HepG2 (cell line): ENCODE data around the gene ALDOA. TPM values are rescaled to one million over a fixed set of nuclear protein-coding genes. Genes with fewer than 3 reads are reported as not detected.

Experiments
- ARID2 ChIP-seq: sonication (generic); formaldehyde crosslinking; IDR thresholded peaks from 2 replicates; pipeline ENCODE4 v1.8.1; 2022; ENCODE audit warnings: mild to moderate bottlenecking, missing genetic modification reagents, borderline replicate concordance
- ATM ChIP-seq: fragments of 450-650 bp; IDR thresholded peaks from 2 replicates; pipeline ENCODE4 v1.7.1; 2017; ENCODE audit warnings: mild to moderate bottlenecking, borderline replicate concordance
- CC2D1A ChIP-seq: sonication (generic); formaldehyde crosslinking; IDR thresholded peaks from 2 replicates; pipeline ENCODE4 v1.8.1; 2023; ENCODE audit warnings: mild to moderate bottlenecking, missing genetic modification reagents
- DNMT1 ChIP-seq: sonication (generic); formaldehyde crosslinking; IDR thresholded peaks from 2 replicates; pipeline ENCODE4 v1.5.1; 2020; ENCODE audit warnings: mild to moderate bottlenecking, missing genetic modification reagents
- DPF2 ChIP-seq: sonication (generic); formaldehyde crosslinking; IDR thresholded peaks from 2 replicates; pipeline ENCODE4 v1.4.0; 2020; ENCODE audit warnings: mild to moderate bottlenecking, low read depth, missing genetic modification reagents, borderline replicate concordance
- FOXP1 ChIP-seq, 2 experiments: fragments of 450-650 bp in 1 of 2; IDR thresholded peaks; 2 replicates each; pipeline ENCODE4 v1.6.1; 2017 to 2018; ENCODE audit warnings: antibody characterized with exemption in 1 of 2
- MBD4 ChIP-seq: IDR thresholded peaks from 2 replicates; pipeline ENCODE4 v1.6.1; 2012; ENCODE audit warnings: low read length, inconsistent platforms, borderline replicate concordance
- NRL ChIP-seq: sonication (generic); formaldehyde crosslinking; IDR thresholded peaks from 2 replicates; pipeline ENCODE4 v1.5.0; 2020; ENCODE audit warnings: missing genetic modification reagents, mild to moderate bottlenecking, moderate library complexity, borderline replicate concordance
- PAWR ChIP-seq: sonication (generic); formaldehyde crosslinking; IDR thresholded peaks from 2 replicates; pipeline ENCODE4 v1.4.0; 2020; ENCODE audit warnings: missing genetic modification reagents, mild to moderate bottlenecking, borderline replicate concordance
- PHF21A ChIP-seq: sonication (generic); formaldehyde crosslinking; IDR thresholded peaks from 2 replicates; pipeline ENCODE4 v1.5.0; 2020; ENCODE audit warnings: mild to moderate bottlenecking, missing genetic modification reagents
- PHF5A ChIP-seq: IDR thresholded peaks from one replicate; pipeline ENCODE4 v1.6.1; 2018; ENCODE audit warnings: low read depth, missing genetic modification reagents; ENCODE audit not compliant: unreplicated experiment
- RBFOX2 ChIP-seq: fragments of 200-400 bp; formaldehyde crosslinking; IDR thresholded peaks from 2 replicates; pipeline ENCODE4 v1.6.1; 2017; ENCODE audit warnings: low read depth, mild to moderate bottlenecking, low read length
- SETDB1 ChIP-seq: sonication (generic); formaldehyde crosslinking; IDR thresholded peaks from 2 replicates; pipeline ENCODE4 v1.5.1; 2020; ENCODE audit warnings: missing genetic modification reagents, mild to moderate bottlenecking, borderline replicate concordance
- SKIL ChIP-seq: sonication (generic); formaldehyde crosslinking; IDR thresholded peaks from 2 replicates; pipeline ENCODE4 v1.8.0; 2022; ENCODE audit warnings: missing genetic modification reagents, mild to moderate bottlenecking, moderate library complexity, borderline replicate concordance
- SP140L ChIP-seq: sonication (generic); formaldehyde crosslinking; IDR thresholded peaks from 2 replicates; pipeline ENCODE4 v1.4.0; 2020; ENCODE audit warnings: missing genetic modification reagents, borderline replicate concordance
- SP2 ChIP-seq: sonication (generic); formaldehyde crosslinking; IDR thresholded peaks from 2 replicates; pipeline ENCODE4 v1.5.1; 2020; ENCODE audit warnings: mild to moderate bottlenecking, missing genetic modification reagents
- SPEN ChIP-seq: sonication (generic); formaldehyde crosslinking; IDR thresholded peaks from 2 replicates; pipeline ENCODE4 v1.5.1; 2020; ENCODE audit warnings: low read depth, mild to moderate bottlenecking, missing genetic modification reagents
- SUZ12 ChIP-seq: fragments of 150-350 bp; IDR thresholded peaks from 2 replicates; pipeline ENCODE4 v1.6.1; 2014; ENCODE audit warnings: low read depth, low read length
- TP53 ChIP-seq: sonication (generic); formaldehyde crosslinking; conservative IDR thresholded peaks from 2 replicates; pipeline ENCODE4 v1.4.0; 2020; ENCODE audit warnings: missing genetic modification reagents
- ZNF136 ChIP-seq: sonication (generic); formaldehyde crosslinking; IDR thresholded peaks from 2 replicates; pipeline ENCODE4 v1.8.1; 2022; ENCODE audit warnings: low read depth, mild to moderate bottlenecking, moderate library complexity, missing genetic modification reagents
- ZNF605 ChIP-seq: sonication (generic); formaldehyde crosslinking; IDR thresholded peaks from 2 replicates; pipeline ENCODE4 v1.8.0; 2022; ENCODE audit warnings: mild to moderate bottlenecking, missing genetic modification reagents
- ZNF670 ChIP-seq: sonication (generic); formaldehyde crosslinking; IDR thresholded peaks from 2 replicates; pipeline ENCODE4 v1.8.0; 2022; ENCODE audit warnings: mild to moderate bottlenecking, missing genetic modification reagents, borderline replicate concordance
- ZNF713 ChIP-seq: sonication (generic); formaldehyde crosslinking; IDR thresholded peaks from 2 replicates; pipeline ENCODE4 v1.4.0; 2020; ENCODE audit warnings: mild to moderate bottlenecking, missing genetic modification reagents
- ZNF761 ChIP-seq: sonication (generic); formaldehyde crosslinking; conservative IDR thresholded peaks from 2 replicates; pipeline ENCODE4 v1.4.0; 2020; ENCODE audit warnings: mild to moderate bottlenecking, missing genetic modification reagents
- ZNF816 ChIP-seq: sonication (generic); formaldehyde crosslinking; IDR thresholded peaks from 2 replicates; pipeline ENCODE4 v1.8.0; 2022; ENCODE audit warnings: missing genetic modification reagents, mild to moderate bottlenecking, borderline replicate concordance
- ZNF850 ChIP-seq: sonication (generic); formaldehyde crosslinking; conservative IDR thresholded peaks from 2 replicates; pipeline ENCODE4 v1.9.0; 2021; ENCODE audit warnings: mild to moderate bottlenecking, missing genetic modification reagents
- ZNF883 ChIP-seq: sonication (generic); formaldehyde crosslinking; IDR thresholded peaks from 2 replicates; pipeline ENCODE4 v1.5.1; 2020; ENCODE audit warnings: mild to moderate bottlenecking, missing genetic modification reagents; ENCODE audit errors: not compliant biosample characterization
- ZZZ3 ChIP-seq: sonication (generic); formaldehyde crosslinking; IDR thresholded peaks from 2 replicates; pipeline ENCODE4 v1.4.0; 2020; ENCODE audit warnings: missing genetic modification reagents, mild to moderate bottlenecking, borderline replicate concordance
- polyA plus RNA-seq, 8 experiments: library from polyadenylated mRNA; depleted of rRNA in 3 of 8; stranded (reverse) in 7 of 8; unstranded in 1 of 8; fragments of >200 nt; fragmentation: Illumina TruSeq in 4 of 8; extraction: Trizol in 4 of 8; gene quantifications; 2 replicates each; pipeline versions ENCODE4 v1.2.1 to v1.2.3, GENCODE V29; 2011 to 2016; ENCODE audit warnings: low read depth in 4 of 8, missing spikeins in 1 of 8, mixed read lengths in 1 of 8; ENCODE audit not compliant: insufficient read depth in 1 of 8
- total RNA-seq, 5 experiments: library from RNA; depleted of rRNA; stranded (reverse); fragments of >200 nt; fragmentation: Illumina TruSeq; extraction: Trizol; gene quantifications; 2 replicates each; pipeline ENCODE4 v1.2.3, GENCODE V29; 2016; ENCODE audit warnings: low read depth in 1 of 5

The ALDOA gene
- total and polyA plus RNA-seq, 2 of the 13 experiments (the other 11 are each of a cell fraction or from before 2014, with no cell fraction given): 925 to 1,884 TPM

DNA sequence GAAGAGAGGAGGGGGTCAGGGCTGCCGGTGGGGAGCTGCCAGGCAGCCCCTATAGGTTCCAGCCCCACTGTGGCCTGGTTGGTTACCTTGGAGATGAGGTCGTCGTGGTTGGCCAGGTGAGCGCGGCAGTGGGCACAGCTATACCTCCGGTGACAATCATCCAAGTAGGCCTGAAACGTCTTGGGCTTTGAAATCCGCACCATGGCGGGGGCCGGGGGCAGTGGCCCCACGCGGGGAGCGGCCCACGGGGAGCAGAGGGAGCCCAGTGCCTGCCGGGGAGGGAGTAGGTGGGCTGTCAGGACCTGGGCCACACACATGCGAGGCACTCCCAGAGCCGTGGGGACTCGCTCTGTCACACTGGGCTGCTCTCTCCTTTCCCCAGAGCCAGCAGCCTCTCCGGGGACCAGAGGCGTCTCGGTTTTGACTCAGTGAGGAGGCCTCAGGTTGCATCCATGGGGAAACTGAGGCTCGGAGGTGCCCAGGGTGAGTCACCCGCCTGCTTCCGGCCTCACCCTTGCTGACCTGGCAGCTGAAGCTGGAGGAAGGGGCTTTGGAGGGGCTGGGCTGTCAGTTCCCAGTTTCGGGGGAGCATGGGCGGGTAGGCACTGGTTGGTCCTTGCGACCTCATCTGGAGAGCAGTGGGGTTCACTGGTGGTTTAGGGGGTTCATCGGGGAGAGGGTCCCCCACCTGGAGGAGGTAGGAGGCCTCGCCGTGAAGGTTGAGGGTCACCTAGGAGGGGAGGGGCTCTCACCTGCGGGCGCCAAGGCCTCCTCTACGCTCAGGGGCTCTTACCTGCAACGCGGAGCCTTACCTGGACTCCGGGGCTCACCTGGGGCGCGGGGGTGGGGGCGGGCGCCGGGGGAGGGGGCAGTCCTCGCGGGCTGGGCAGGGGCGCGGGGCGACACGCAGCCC is 29.9 kb downstream of the ALDOA start (continued):
- TF ChIP-seq ZNF816 (CRISPR knock-in tag) (no peak), ZNF713 (CRISPR knock-in tag) (0 out of 2 replicates have a peak, but pooled peaks have one; percentile 67), ZNF670 (CRISPR knock-in tag) (no peak), NRL (no peak), ZNF850 (CRISPR knock-in tag) (0 out of 2 replicates have a peak, but pooled peaks have one; percentile 65), ARID2 (no peak), FOXP1 (IDR thresholded peaks at IDR 0.05) (no peak), FOXP1 (CRISPR knock-in tag; IDR thresholded peaks at IDR 0.05) (no peak), ZNF883 (CRISPR knock-in tag) (no peak), ZNF605 (no peak), PHF21A (CRISPR knock-in tag) (no peak), ZNF136 (no peak), SP2 (CRISPR knock-in tag) (no peak), CC2D1A (CRISPR knock-in tag) (no peak), MBD4 (no peak), SP140L (no peak), ZZZ3 (CRISPR knock-in tag) (no peak), SPEN (no peak), ZNF761 (no peak), DPF2 (no peak), DNMT1 (CRISPR knock-in tag) (no peak), RBFOX2 (0 out of 2 replicates have a peak, but pooled peaks have one; percentile 16), TP53 (no peak), SUZ12 (no peak), PAWR (CRISPR knock-in tag) (no peak), SETDB1 (CRISPR knock-in tag) (no peak), SKIL (CRISPR knock-in tag) (no peak), ATM (no peak), PHF5A (CRISPR knock-in tag) (no peak)
